ACC112 (cell line): ENCODE data around the gene CHD3.
A peak's percentile ranks its signal among the peaks of the same experiment; 100 is the strongest.

Source experiments
- H2AFZ ChIP-seq: fragments of 200-600 bp; sonication (generic); one replicate; pipeline ENCODE4 v1.6.0; 2017; ENCODE audit warnings: antibody characterized with exemption, low read length; ENCODE audit not compliant: unreplicated experiment
- H3K27ac ChIP-seq: fragments of 200-600 bp; sonication (generic); 2 replicates; pipeline ENCODE4 v1.5.1; 2014; ENCODE audit warnings: low read depth, mild to moderate bottlenecking, antibody characterized with exemption, low read length, moderate library complexity
- H3K27me3 ChIP-seq: fragments of 200-600 bp; sonication (generic); 2 replicates; pipeline ENCODE4 v1.6.1; 2014; ENCODE audit warnings: mild to moderate bottlenecking, antibody characterized with exemption, low read length, moderate library complexity, mixed read lengths; ENCODE audit not compliant: insufficient read depth
- H3K36me3 ChIP-seq: fragments of 200-600 bp; sonication (generic); 2 replicates; pipeline ENCODE4 v1.6.1; 2016; ENCODE audit warnings: mild to moderate bottlenecking, antibody characterized with exemption, low read length, moderate library complexity, mixed read lengths; ENCODE audit not compliant: insufficient read depth
- H3K4me1 ChIP-seq: fragments of 200-600 bp; sonication (generic); one replicate; pipeline ENCODE4 v1.6.1; 2016; ENCODE audit warnings: low read length, mixed read lengths; ENCODE audit not compliant: insufficient read depth, unreplicated experiment, control insufficient read depth
- H3K4me3 ChIP-seq: fragments of 200-600 bp; sonication (generic); 2 replicates; pipeline ENCODE4 v1.5.1; 2014; ENCODE audit warnings: mild to moderate bottlenecking, low read depth, low read length
- H3K79me2 ChIP-seq: fragments of 200-600 bp; sonication (generic); one replicate; pipeline ENCODE4 v1.6.0; 2016; ENCODE audit warnings: low read length; ENCODE audit not compliant: control insufficient read depth, unreplicated experiment, insufficient read depth

CHD3 gene

DNA sequence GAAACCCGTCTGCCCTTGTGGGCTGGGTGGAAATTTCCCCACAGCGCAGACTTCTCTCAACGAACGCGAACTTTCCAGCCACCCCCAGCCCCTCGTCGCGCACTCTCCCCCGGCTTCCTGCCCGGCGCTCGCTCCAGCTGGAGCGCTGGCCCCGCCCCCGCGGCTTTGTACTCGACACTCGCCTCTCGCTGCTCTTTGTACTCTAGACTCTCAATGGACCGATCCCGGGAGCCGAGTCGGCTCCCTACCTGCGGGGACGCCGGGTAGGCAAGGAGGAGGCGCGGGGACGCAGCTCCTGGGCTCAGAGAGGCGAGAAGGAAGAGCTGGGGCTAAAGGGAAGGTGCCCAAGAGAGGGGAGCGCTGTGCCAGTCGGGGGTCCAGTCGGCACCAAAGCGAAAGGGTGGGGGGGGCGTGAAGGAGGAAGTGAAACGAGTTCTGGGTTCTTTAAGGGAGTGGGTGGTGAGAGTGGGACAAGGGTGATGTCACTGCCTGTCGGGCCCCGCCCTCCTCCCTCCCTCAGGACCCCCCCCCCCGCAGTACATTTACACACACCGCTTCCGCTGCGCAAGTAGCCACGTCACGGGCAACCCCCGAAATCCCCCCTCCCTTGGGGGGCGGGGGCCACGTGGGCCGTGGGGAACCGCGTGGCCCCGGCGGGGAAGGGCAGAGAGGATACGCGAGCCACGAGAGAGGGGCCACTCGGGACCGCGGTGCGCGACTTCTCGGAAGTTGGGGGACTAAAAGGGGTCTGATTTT lies 44.9 kb upstream of the CHD3 start:
- H3K27me3 ChIP-seq = no peaks in the 10 kb centered on the region
- no peak overlapping the region for H2AFZ ChIP-seq
- H3K4me3 ChIP-seq = peak overlapping the region; percentile 84
- peaks cover 19% of the 10 kb centered on the region for H3K4me1 ChIP-seq
- H3K36me3 ChIP-seq = no peaks in the 10 kb centered on the region; the same call in 1 of the 2 replicates
- H3K27ac ChIP-seq = peak overlapping the region; percentile 99
- peaks cover 25% of the 10 kb centered on the region for H3K79me2 ChIP-seq

- peak overlapping the region; percentile 99 for H3K27ac ChIP-seq
- H2AFZ ChIP-seq = no peak overlapping the region
- peaks cover 13% of the 10 kb centered on the region for H3K4me1 ChIP-seq
- H3K36me3 ChIP-seq = no peaks in the 10 kb centered on the region; the same call in 1 of the 2 replicates
- no peaks in the 10 kb centered on the region for H3K27me3 ChIP-seq
- peak overlapping the region; percentile 84 for H3K4me3 ChIP-seq
- H3K79me2 ChIP-seq = peaks cover 22% of the 10 kb centered on the region
Measured at GRCh38 chr17:7844292-7845154, 44.1 kb upstream of the CHD3 start.

- peak overlapping the region; percentile 84 for H3K4me3 ChIP-seq
Measured at GRCh38 chr17:7845359-7846062, 43.1 kb upstream of the CHD3 start.

GRCh38 chr17:7846063-7846735 lies 42.4 kb upstream of the CHD3 start:
- H3K27ac ChIP-seq = no peak overlapping the region
- no peak overlapping the region for H2AFZ ChIP-seq
- H3K27me3 ChIP-seq = no peaks in the 10 kb centered on the region
- peaks cover 8% of the 10 kb centered on the region for H3K4me1 ChIP-seq
- H3K4me3 ChIP-seq = no peak overlapping the region
- peaks cover 5% of the 10 kb centered on the region for H3K36me3 ChIP-seq
- H3K79me2 ChIP-seq = peaks cover 16% of the 10 kb centered on the region

More at GRCh38 chr17:7845359-7846062, 43.1 kb upstream of the CHD3 start:
- Histone ChIP-seq H3K27ac (peak overlapping the region; percentile 99), H2AFZ (no peak overlapping the region), H3K36me3 (peaks cover 5% of the 10 kb centered on the region), H3K27me3 (no peaks in the 10 kb centered on the region), H3K79me2 (peaks cover 22% of the 10 kb centered on the region), H3K4me1 (peaks cover 13% of the 10 kb centered on the region)

DNA sequence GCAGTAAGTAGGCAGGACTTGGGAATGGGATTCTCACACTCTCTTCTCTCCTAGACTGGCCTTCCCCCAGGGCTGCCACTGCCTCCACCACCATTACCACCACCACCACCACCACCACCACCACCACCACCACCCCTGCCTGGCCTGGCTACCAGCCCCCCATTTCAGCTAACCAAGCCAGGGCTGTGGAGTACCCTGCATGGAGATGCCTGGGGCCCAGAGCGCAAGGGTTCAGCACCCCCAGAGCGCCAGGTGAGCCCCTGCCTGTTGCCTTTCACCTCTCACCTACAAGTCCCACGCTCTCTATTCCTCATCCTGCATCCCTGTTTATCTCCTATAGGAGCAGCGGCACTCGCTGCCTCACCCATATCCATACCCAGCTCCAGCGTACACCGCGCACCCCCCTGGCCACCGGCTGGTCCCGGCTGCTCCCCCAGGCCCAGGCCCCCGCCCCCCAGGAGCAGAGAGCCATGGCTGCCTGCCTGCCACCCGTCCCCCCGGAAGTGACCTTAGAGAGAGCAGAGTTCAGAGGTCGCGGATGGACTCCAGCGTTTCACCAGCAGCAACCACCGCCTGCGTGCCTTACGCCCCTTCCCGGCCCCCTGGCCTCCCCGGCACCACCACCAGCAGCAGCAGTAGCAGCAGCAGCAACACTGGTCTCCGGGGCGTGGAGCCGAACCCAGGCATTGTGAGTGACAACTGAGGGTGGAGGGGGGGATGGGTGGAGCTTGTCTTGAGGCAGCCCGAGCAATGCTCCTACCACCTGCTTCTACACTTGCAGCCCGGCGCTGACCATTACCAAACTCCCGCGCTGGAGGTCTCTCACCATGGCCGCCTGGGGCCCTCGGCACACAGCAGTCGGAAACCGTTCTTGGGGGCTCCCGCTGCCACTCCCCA lies 41.6 kb upstream of the CHD3 start:
- no peaks in the 10 kb centered on the region for H3K27me3 ChIP-seq
- H3K36me3 ChIP-seq = peaks cover 8% of the 10 kb centered on the region
- H3K79me2 ChIP-seq = peaks cover 16% of the 10 kb centered on the region
- no peak overlapping the region for H3K27ac ChIP-seq
- no peak overlapping the region for H2AFZ ChIP-seq
- peaks cover 6% of the 10 kb centered on the region for H3K4me1 ChIP-seq
- H3K4me3 ChIP-seq = no peak overlapping the region

DNA sequence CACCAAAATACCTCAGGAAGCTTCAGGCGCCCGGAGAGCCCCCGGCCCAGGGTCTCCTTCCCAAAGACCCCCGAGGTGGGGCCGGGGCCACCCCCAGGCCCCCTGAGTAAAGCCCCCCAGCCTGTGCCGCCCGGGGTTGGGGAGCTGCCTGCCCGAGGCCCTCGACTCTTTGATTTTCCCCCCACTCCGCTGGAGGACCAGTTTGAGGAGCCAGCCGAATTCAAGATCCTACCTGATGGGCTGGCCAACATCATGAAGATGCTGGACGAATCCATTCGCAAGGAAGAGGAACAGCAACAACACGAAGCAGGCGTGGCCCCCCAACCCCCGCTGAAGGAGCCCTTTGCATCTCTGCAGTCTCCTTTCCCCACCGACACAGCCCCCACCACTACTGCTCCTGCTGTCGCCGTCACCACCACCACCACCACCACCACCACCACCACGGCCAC lies 40.4 kb upstream of the CHD3 start:
- H3K36me3 ChIP-seq = peaks cover 16% of the 10 kb centered on the region
- H3K4me3 ChIP-seq = no peak overlapping the region
- peaks cover 16% of the 10 kb centered on the region for H3K79me2 ChIP-seq
- peaks cover 6% of the 10 kb centered on the region for H3K4me1 ChIP-seq
- H3K27me3 ChIP-seq = no peaks in the 10 kb centered on the region
- H2AFZ ChIP-seq = no peak overlapping the region
- no peak overlapping the region for H3K27ac ChIP-seq

DNA sequence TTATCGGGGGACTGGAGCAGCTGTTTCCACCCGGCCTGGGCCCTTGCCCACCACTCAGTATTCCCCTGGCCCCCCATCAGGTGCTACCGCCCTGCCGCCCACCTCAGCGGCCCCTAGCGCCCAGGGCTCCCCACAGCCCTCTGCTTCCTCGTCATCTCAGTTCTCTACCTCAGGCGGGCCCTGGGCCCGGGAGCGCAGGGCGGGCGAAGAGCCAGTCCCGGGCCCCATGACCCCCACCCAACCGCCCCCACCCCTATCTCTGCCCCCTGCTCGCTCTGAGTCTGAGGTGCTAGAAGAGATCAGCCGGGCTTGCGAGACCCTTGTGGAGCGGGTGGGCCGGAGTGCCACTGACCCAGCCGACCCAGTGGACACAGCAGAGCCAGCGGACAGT lies 39.9 kb upstream of the CHD3 start:
- H3K4me3 ChIP-seq = no peak overlapping the region
- peaks cover 16% of the 10 kb centered on the region for H3K79me2 ChIP-seq
- no peak overlapping the region for H3K27ac ChIP-seq
- no peak overlapping the region for H2AFZ ChIP-seq
- H3K4me1 ChIP-seq = peaks cover 6% of the 10 kb centered on the region
- peaks cover 16% of the 10 kb centered on the region for H3K36me3 ChIP-seq
- no peaks in the 10 kb centered on the region for H3K27me3 ChIP-seq

- Histone ChIP-seq H3K79me2 (peaks cover 13% of the 10 kb centered on the region), H3K4me1 (peaks cover 6% of the 10 kb centered on the region), H3K27me3 (no peaks in the 10 kb centered on the region), H3K27ac (no peak overlapping the region), H2AFZ (no peak overlapping the region), H3K36me3 (peaks cover 16% of the 10 kb centered on the region), H3K4me3 (no peak overlapping the region)
Measured at GRCh38 chr17:7849130-7849750, 39.3 kb upstream of the CHD3 start.

DNA sequence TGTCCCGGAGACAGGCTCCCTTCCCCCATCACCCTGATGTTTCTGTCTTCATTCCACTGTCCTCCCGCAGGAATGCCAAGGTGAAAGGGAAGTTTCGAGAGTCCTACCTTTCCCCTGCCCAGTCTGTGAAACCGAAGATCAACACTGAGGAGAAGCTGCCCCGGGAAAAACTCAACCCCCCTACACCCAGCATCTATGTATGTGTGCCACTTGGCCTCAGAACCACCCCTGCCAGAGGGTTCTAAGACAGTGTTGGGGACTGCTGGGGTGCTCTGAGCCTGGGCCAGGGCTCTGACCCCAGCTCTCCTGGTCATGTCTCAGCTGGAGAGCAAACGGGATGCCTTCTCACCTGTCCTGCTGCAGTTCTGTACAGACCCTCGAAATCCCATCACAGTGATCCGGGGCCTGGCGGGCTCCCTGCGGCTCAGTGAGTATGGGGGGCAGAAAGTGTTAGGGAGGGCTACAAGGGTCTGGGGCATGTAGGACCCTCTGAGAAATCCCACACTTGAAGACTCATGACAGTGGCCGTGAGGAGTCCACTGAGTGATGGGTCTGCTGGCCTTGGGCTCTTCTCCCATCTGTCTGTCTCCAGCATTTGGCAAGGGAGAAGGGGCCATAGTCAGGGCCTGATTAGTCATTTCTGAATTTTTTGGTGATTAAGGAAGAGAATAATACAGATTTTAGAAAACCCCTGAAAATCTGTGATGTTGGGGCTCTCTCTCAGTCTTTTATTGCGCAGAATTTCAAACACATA lies 38.7 kb upstream of the CHD3 start:
- H3K4me1 ChIP-seq = peaks cover 6% of the 10 kb centered on the region
- H2AFZ ChIP-seq = no peak overlapping the region
- peaks cover 16% of the 10 kb centered on the region for H3K36me3 ChIP-seq
- peaks cover 9% of the 10 kb centered on the region for H3K79me2 ChIP-seq
- no peak overlapping the region for H3K4me3 ChIP-seq
- H3K27me3 ChIP-seq = no peaks in the 10 kb centered on the region
- H3K27ac ChIP-seq = no peak overlapping the region
